Renal cortex interstitium (tissue), 15 donors: ENCODE results near the gene ARID1A. TPM values are rescaled to one million over a fixed set of nuclear protein-coding genes. Genes with fewer than 3 reads are reported as not detected.
A peak's percentile ranks its signal among the peaks of the same experiment; 100 is the strongest.
"Not testable (repeated sequence)": the region's sequence is repeated elsewhere in the genome, so short reads cannot be mapped to it uniquely, and the experiment has no call there.

Experiments
- DNase-seq, 11 donors: peaks; one replicate each; pipeline ENCODE4 v3.0.0-alpha.2; 2013; ENCODE audit warnings: low read depth in 9 of 11, low spot score in 4 of 11; ENCODE audit errors: extremely low read depth in 1 of 11
- long read RNA-seq, 16 experiments: transcript quantifications; one replicate each; lab custom pipeline, GENCODE V29; 2026
- polyA plus RNA-seq, 3 donors: library from polyadenylated mRNA; unstranded; fragments of 120-200 nt; gene quantifications; one replicate each; pipeline ENCODE4 v1.2.1, GENCODE V29; 2013; ENCODE audit not compliant: insufficient read length in 3 of 3

The ARID1A gene
- polyA plus RNA-seq = 100 to 1,000 TPM in 2 of 3 donors, 10 to 100 TPM in 1; 95.4 to 107 (median 100) TPM
- long read RNA-seq, donor 1, transcript ARID1A-217 (1 exons, 3,046 nt) = major isoform, 45 of 87 reads
- long read RNA-seq, donor 1, partial matches to known transcripts = 41 of 87 reads
- long read RNA-seq, donor 1, other reads (novel, unspliced or antisense) = 0 of 87 reads
- long read RNA-seq, donor 2, transcript ARID1A-217 (1 exons, 3,046 nt) = major isoform, 41 of 73 reads
- long read RNA-seq, donor 2, partial matches to known transcripts = 32 of 73 reads
- long read RNA-seq, donor 2, other reads (novel, unspliced or antisense) = 0 of 73 reads
- long read RNA-seq, donor 3, transcript ARID1A-217 (1 exons, 3,046 nt) = major isoform, 28 of 58 reads
- long read RNA-seq, donor 3, partial matches to known transcripts = 30 of 58 reads
- long read RNA-seq, donor 3, other reads (novel, unspliced or antisense) = 0 of 58 reads
- long read RNA-seq, donor 4, transcript ARID1A-217 (1 exons, 3,046 nt) = major isoform, 16 of 34 reads
- long read RNA-seq, donor 4, partial matches to known transcripts = 18 of 34 reads
- long read RNA-seq, donor 4, other reads (novel, unspliced or antisense) = 0 of 34 reads
- long read RNA-seq, donor 5 = 0 reads
- long read RNA-seq, donor 6, transcript ARID1A-211 (1 exons, 3,450 nt) = minor isoform, 5 of 147 reads
- long read RNA-seq, donor 6, transcript ARID1A-217 (1 exons, 3,046 nt) = major isoform, 74 of 147 reads
- long read RNA-seq, donor 6, partial matches to known transcripts = 68 of 147 reads
- long read RNA-seq, donor 6, other reads (novel, unspliced or antisense) = 0 of 147 reads
- long read RNA-seq, donor 7, transcript ARID1A-217 (1 exons, 3,046 nt) = major isoform, 39 of 69 reads
- long read RNA-seq, donor 7, partial matches to known transcripts = 29 of 69 reads
- long read RNA-seq, donor 7, other reads (novel, unspliced or antisense) = 0 of 69 reads
- long read RNA-seq, donor 8, transcript ARID1A-217 (1 exons, 3,046 nt) = major isoform, 91 of 179 reads
- long read RNA-seq, donor 8, partial matches to known transcripts = 84 of 179 reads
- long read RNA-seq, donor 8, other reads (novel, unspliced or antisense) = 0 of 179 reads
- long read RNA-seq, donor 9, transcript ARID1A-217 (1 exons, 3,046 nt) = major isoform, 15 of 39 reads
- long read RNA-seq, donor 9, partial matches to known transcripts = 24 of 39 reads
- long read RNA-seq, donor 9, other reads (novel, unspliced or antisense) = 0 of 39 reads
- long read RNA-seq, donor 10, transcript ARID1A-217 (1 exons, 3,046 nt) = major isoform, 31 of 60 reads
- long read RNA-seq, donor 10, partial matches to known transcripts = 28 of 60 reads
- long read RNA-seq, donor 10, other reads (novel, unspliced or antisense) = 0 of 60 reads
- long read RNA-seq, donor 11, transcript ARID1A-217 (1 exons, 3,046 nt) = major isoform, 26 of 33 reads
- long read RNA-seq, donor 11, partial matches to known transcripts = 7 of 33 reads
- long read RNA-seq, donor 11, other reads (novel, unspliced or antisense) = 0 of 33 reads
- long read RNA-seq, donor 12, transcript ARID1A-217 (1 exons, 3,046 nt) = major isoform, 16 of 21 reads
- long read RNA-seq, donor 12, partial matches to known transcripts = 5 of 21 reads
- long read RNA-seq, donor 12, other reads (novel, unspliced or antisense) = 0 of 21 reads
- long read RNA-seq, donor 13, transcript ARID1A-217 (1 exons, 3,046 nt) = major isoform, 94 of 208 reads
- long read RNA-seq, donor 13, partial matches to known transcripts = 113 of 208 reads
- long read RNA-seq, donor 13, other reads (novel, unspliced or antisense) = 0 of 208 reads
- long read RNA-seq, donor 14, full-length matches to known transcripts = 17 of 23 reads
- long read RNA-seq, donor 14, partial matches to known transcripts = 6 of 23 reads
- long read RNA-seq, donor 14, other reads (novel, unspliced or antisense) = 0 of 23 reads
- long read RNA-seq, donor 15, transcript ARID1A-217 (1 exons, 3,046 nt) = major isoform, 18 of 35 reads
- long read RNA-seq, donor 15, partial matches to known transcripts = 17 of 35 reads
- long read RNA-seq, donor 15, other reads (novel, unspliced or antisense) = 0 of 35 reads
- long read RNA-seq, donor 16, full-length matches to known transcripts = 82 of 249 reads
- long read RNA-seq, donor 16, partial matches to known transcripts = 167 of 249 reads
- long read RNA-seq, donor 16, other reads (novel, unspliced or antisense) = 0 of 249 reads

DNA sequence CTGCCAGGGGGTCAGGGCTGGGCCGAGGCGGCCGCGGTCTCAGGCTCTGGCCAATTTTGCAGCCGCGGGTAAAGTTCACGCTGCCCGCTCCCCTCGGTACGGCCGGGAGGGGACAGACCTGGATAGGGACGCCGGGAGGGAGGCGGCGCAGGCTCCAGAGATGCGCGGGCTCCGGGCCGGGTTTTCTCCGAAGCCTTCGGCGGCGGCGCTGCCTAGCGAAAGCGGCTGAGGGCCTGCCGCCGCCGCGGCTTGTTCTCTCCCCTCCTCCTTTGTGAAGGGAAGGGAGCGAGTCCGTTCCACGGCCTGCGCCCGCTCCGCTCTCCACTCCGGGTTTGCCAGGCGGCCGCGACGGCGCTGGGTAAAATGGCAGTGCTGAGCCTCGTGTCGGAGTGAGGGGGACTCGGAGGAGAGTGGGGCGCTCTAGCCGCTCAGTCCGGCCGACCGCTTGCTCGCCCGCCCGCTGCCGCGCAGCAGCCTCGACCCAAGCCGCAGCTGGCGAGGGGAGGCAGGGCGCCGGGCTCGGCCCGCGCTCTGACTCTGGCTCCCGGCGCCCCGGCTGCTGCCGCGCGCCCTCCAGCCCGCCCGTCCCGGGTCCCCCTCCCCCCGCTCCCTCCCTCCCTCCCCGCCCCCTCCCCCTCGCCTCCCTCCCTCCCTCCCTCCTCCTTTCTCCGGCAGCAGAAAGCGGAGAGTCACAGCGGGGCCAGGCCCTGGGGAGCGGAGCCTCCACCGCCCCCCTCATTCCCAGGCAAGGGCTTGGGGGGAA is at the start of gene ARID1A:
TSS of gene ARID1A (plus strand) at position 660 of the 763 bp plus-strand sequence. CDS start 389 bp downstream, outside the sequence.
- DNase-seq = peak; percentile 90 to 96 (median 95)

DNA sequence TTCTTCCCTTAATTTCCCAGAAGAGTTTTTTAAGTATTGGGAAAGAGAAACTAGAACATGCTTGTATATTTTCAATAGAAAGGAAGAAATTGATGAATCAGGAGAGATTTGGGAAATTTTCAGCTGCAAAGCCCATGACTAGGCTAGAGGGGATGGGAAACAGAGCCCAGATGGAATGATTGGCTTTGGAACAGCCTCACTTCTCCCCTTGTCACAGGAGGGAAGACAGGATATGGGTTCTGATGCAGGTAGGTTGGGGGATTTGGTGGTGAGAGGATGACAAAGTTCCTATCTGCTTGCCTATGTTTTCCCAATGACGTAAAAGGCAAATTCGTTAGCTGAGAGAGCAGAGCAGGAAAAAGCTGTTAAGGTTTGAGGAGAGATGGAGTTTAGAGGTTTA is 31.0 kb upstream of the ARID1A start:
- no peak for DNase-seq

DNA sequence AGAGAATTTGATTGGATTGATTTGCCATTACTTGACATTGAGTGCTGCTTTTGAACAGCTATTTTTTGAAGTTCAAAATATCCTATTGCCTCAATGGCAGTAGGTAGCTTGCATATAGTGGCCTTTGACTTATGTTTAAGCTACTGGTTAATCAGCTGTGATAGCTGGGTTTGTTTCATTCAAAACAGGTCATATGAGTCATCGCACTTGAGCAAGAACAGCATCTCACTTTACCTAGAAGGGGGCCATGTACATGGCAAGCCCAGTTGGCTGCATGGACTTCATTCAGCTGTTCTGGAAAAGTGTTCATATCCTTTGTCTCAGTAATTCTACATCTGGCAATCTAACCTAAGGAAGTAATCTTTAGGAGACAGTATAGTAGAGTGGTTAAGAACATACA is 29.0 kb upstream of the ARID1A start:
- no peak for DNase-seq

DNA sequence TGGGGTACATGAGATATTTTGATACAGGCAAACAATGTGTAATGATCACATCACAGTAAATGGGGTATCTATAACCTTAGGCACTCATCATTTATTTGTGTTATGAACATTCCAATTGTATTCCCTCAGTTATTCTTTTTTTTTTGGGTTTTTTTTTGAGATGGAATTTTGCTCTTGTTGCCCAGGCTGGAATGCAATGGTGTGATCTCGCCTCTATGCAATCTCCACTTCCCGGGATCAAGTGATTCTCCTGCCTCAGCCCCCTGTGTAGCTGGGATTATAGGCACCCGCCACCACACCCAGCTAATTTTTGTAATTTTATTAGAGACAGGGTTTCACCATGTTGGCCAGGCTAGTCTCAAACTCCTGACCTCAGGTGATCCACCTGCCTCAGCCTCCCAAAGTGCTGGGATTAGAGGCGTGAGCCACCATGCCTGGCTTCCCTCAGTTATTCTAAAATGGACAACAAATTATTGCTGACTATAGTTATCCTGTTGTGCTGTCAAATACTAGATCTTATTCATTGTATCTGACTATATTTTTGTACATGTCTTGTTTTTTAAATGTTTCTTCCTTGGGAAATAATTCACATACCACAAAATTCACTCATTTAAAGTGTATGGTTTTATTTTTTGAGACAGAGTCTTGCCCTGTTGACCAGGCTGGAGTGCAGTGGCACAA is 27.6 kb upstream of the ARID1A start:
- DNase-seq = not testable (repeated sequence)

DNA sequence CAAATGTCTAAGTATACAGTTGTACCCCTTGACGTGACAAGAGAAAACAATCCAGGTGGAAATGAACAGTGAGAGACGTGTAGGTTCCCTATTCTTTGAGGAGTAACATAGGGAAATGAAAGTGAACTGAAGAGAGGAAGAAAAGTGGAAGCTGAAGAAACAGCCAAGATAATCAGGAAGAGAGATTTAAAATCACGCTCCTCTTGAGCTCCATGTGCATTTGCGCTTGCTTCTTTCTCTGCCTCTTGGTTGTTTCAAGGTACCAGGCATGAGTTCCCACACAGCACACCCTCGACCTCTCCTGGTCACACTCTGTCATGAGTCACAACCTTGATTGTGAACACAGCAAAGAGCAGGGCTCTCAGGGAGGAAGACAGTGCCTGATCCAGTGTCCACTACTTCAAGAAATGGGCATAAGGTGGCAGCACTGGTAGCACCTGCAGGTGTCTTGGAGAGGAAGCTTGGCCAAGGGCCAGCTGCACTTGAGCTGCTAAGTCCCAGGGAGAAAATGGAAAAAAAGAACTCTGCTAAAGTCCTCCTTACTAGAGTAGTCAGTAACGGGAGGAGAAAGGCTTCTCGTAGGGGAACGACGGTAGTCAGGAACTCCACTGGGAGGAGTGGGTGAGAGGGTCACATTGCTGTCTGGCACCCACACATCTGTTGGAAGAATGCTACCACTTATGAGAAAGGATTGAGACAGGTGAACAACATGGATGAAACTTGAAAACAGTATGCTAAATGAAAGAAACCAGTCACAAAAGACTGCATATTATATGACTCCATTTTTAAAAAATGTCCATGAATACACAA is 18.3 kb upstream of the ARID1A start:
- DNase-seq = peak in 7 of 11 donors; percentile 73 to 89 (median 78)

DNA sequence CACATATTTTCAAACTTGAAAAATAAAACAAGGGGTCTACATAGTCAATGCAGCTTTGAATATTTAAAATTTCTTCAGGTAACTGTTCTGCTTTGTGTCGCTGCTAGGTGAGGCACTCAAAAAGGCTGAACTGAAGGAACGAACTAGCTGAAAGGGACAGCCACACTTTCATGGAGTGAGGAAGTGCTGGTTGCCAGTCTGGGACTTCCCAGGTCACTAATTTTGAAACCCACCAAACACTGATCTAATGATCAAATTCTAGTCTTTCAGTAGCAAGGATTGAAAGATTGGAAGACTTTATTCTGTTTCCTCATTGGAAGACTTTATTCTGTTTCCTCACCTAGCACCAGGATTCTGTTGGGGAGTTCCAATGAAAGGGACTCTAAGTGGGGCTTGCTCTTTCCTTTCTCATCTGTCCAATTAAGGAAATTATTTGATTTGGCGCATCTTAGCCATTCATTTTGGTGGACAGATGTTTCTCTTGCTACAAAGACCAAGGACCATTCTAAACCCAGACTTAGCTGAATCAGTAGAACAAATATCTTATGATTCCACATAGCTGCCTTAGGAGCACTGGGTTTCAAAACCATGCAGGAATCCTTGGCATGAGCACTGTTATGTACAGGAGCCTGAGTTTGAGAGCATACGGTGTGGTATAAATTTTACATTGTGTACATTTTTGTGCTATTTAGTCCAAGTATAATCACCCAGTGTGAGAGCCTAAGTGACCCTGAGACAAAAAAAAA is 10.9 kb upstream of the ARID1A start:
- DNase-seq = no peak

DNA sequence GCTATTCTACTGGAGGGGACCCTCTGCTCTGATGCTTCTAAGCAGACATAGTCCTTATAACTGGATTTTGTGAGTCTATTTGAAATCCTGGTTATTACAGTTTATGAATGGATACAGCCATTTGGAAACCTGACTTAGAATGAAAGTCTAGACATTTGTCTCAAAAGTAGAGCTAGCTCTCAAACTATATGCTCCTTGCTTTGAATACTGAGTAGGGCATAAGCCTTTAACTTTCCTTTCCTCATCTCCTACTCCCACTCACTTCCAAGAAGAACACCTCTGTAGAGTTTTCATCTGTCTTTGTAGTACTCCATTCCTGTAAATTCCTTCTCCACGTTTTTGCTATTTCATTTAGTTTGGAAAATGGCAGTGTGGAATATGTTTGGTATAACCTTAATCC is 9.0 kb upstream of the ARID1A start:
- DNase-seq = no peak

DNA sequence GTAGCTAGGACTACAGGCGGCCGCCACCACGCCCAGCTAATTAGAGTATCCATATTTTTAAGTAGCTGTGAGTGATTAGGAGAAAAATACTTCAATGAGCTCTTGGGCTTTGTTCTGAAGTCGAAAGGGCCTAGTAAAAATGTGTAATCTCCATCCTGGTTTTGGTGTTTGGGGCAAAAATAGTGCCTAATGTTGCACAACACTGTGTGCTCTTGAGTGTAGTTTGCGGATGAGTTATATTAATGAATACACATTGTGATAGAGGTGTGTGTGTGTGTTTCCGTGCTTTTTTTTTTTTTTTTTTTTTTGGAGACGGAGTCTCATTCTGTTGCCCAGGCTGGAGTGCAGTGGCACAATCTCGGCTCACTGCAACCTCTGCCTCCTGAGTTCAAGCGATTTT is 6.3 kb upstream of the ARID1A start:
- no peak for DNase-seq

DNA sequence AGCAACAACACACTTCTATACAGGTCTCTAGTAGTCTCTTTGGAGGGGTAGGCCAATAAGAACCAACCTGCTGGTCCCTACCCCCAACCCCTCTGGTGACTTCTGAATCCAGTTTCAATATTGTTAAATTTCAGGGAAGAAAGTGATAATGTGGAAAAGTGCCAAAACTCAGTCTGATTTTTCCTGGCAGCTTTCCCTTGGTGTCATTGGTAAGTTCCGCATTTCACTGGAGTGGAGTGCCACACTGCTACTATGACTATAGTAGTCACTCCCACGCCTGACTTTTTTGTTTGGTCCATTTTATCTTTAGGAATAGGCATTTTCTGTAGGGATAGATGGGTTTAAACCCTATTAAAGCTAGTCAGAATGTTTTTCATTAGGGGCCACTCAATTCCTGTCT is 5.7 kb upstream of the ARID1A start:
- DNase-seq = no peak

DNA sequence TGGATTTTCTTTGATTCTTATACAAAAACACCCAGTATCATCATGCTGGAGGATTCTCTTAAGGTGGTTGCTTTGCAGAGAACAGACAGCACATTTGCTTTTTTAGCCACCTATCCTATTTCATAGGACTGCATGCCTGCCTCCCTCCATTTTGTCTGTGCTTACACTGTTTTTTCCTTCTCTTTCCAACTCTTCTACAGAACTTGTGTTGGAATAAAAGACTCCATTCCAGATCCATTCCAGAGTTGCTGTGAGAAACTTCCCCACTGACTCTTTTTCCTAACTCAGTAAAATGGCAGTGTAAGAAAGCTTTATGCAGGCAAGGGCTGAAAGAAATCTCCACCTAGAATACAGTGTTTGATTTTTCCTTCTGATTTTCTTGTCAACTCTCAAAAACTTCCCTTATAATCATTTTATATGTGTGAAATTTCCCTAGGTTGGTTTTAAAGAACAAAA is 5.2 kb upstream of the ARID1A start:
- DNase-seq = no peak

DNA sequence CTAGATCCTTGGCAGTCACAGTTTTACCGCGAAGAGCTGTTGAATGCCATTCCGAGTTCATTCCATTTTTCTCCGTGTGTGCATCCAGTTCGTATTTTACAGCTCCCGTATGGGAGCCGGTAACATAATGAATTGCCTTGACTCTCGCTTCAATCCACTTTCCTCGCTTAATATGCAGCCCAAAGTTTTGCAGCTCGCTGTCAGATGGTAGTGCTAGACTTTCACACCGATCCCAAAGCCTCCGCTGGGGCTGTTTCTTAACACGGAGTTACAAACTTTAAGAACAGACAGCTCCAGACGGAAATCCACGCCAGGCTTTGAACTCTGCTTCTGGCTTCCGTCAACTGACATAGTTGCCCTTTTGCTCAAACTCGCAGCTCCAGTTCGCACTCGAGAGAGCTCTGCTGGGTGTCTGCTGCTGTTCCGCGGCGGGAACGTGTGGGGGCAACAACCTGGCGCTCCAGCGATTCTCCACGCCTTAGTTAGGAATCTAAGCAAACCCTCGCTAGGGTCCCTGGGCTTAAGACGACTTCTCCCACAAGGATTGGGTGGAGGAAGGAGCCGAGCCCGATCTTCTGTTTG is 3.5 kb upstream of the ARID1A start:
- DNase-seq = peak; percentile 82 to 96 (median 91)

DNA sequence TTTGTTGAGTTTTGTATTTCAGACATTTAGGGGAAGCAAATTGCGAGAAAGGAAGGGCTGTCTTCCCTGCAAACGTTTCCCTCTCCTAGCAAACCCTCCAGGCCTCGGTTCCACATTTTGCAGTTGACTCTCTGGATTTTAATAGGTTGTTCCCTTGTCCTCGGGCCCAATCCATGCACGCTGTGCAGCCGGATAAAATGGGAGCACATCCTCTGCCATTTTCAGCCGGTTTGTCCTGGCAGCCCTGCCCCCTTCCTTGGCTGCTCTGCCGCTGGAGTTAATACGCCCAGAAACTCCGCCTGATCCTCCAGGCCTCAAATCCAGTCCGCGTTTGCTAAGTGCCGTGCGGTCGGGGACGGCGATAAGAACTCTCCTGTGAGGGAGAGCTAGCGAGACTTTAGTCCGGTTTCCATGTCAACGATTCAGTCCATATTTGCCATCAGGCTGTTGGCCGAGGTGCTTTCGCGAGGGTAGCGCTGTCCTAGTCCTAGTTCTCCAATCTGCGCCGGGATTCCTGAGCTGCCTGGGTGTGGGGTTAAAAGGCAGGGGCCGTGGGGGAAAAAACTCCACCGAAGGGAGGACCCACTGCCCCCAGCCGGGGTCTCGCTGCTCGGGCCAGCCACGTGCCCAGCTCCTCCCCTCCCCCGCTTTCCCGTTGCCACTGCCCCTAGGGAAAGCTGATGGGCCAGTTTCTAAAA is 2.9 kb upstream of the ARID1A start:
- DNase-seq = peak; percentile 84 to 98 (median 95)
